Neural cell (in vitro differentiated cells): ENCODE data around the gene PHOSPHO1. TPM values are rescaled to one million over a fixed set of nuclear protein-coding genes. Genes with fewer than 3 reads are reported as not detected.

Experiments used
- H2AFZ ChIP-seq: fragments of 200-600, 300-800 bp; sonication (generic), shearing (Covaris generic); 2 replicates; pipeline ENCODE4 v1.6.0; 2014; ENCODE audit warnings: low read depth, mild to moderate bottlenecking, antibody characterized with exemption, low read length, moderate library complexity
- H3F3A ChIP-seq: fragments of 200-600 bp; shearing (Covaris generic); 2 replicates; pipeline ENCODE4 v1.6.1; 2016; ENCODE audit warnings: mild to moderate bottlenecking, moderate library complexity, mixed read lengths, antibody characterized with exemption, low read length; ENCODE audit not compliant: insufficient read depth, poor library complexity, severe bottlenecking
- H3K27ac ChIP-seq: fragments of 200-600, 300-800 bp; sonication (generic), shearing (Covaris generic); 2 replicates; pipeline ENCODE4 v1.5.1; 2014; ENCODE audit warnings: mild to moderate bottlenecking, low read length, moderate library complexity
- H3K27me3 ChIP-seq: fragments of 300-800, 200-600 bp; sonication (generic), shearing (Covaris generic); 2 replicates; pipeline ENCODE4 v1.6.0; 2014; ENCODE audit warnings: mild to moderate bottlenecking, low read depth, low read length, moderate library complexity; ENCODE audit not compliant: insufficient read depth
- H3K36me3 ChIP-seq: fragments of 300-800, 200-600 bp; sonication (generic), shearing (Covaris generic); 2 replicates; pipeline ENCODE4 v1.5.1; 2014; ENCODE audit warnings: mild to moderate bottlenecking, antibody characterized with exemption, low read length, moderate library complexity; ENCODE audit not compliant: insufficient read depth
- H3K4me2 ChIP-seq: fragments of 300-800, 200-600 bp; sonication (generic), shearing (Covaris generic); 2 replicates; pipeline ENCODE4 v1.6.0; 2014; ENCODE audit warnings: mild to moderate bottlenecking, low read length
- H3K4me3 ChIP-seq: fragments of 300-800, 200-600 bp; sonication (generic), shearing (Covaris generic); 2 replicates; pipeline ENCODE4 v1.5.1; 2014; ENCODE audit warnings: mild to moderate bottlenecking, low read length, moderate library complexity
- H3K79me2 ChIP-seq: fragments of 200-600 bp; shearing (Covaris generic); replicated peaks from 2 replicates; pipeline ENCODE4 v1.6.0; 2014; ENCODE audit warnings: mild to moderate bottlenecking, low read length, moderate library complexity; ENCODE audit not compliant: insufficient read depth
- H3K9ac ChIP-seq: fragments of 300-800, 200-600 bp; sonication (generic), shearing (Covaris generic); 2 replicates; pipeline ENCODE4 v1.6.1; 2016; ENCODE audit warnings: mild to moderate bottlenecking, low read length, mixed read lengths
- H3K9me2 ChIP-seq: fragments of 200-600 bp; shearing (Covaris generic); 2 replicates; pipeline ENCODE4 v1.6.1; 2016; ENCODE audit warnings: mild to moderate bottlenecking, low read length, mixed read lengths; ENCODE audit not compliant: insufficient read depth
- H3K9me3 ChIP-seq: fragments of 200-600, 300-800 bp; sonication (generic), shearing (Covaris generic); 2 replicates; pipeline ENCODE4 v1.6.1; 2016; ENCODE audit warnings: mild to moderate bottlenecking, mixed run types, low read length, moderate library complexity, mixed read lengths
- H4K20me1 ChIP-seq: fragments of 200-600 bp; shearing (Covaris generic); 2 replicates; pipeline ENCODE4 v1.6.1; 2016; ENCODE audit warnings: mild to moderate bottlenecking, mixed run types; ENCODE audit not compliant: insufficient read depth
- EP300 ChIP-seq: fragments of 450-650 bp; conservative IDR thresholded peaks from 2 replicates; pipeline ENCODE4 v1.6.1; 2014; ENCODE audit warnings: antibody characterized with exemption, mild to moderate bottlenecking, moderate library complexity; ENCODE audit not compliant: poor library complexity, severe bottlenecking
- EZH2 ChIP-seq: fragments of 200-600, 300-800 bp; shearing (Covaris generic), sonication (generic); IDR thresholded peaks from 2 replicates; pipeline ENCODE4 v1.6.1; 2014; ENCODE audit warnings: antibody characterized with exemption, low read length, borderline replicate concordance, mild to moderate bottlenecking; ENCODE audit not compliant: insufficient read depth, poor library complexity, severe bottlenecking
- MXI1 ChIP-seq: fragments of 450-650 bp; conservative IDR thresholded peaks from 2 replicates; pipeline ENCODE4 v1.6.1; 2014; ENCODE audit warnings: antibody characterized with exemption, mild to moderate bottlenecking; ENCODE audit not compliant: poor library complexity, severe bottlenecking
- POLR2AphosphoS5 ChIP-seq: IDR thresholded peaks from 2 replicates; pipeline ENCODE4 v1.6.1; 2012
- RAD21 ChIP-seq: fragments of 450-650 bp; conservative IDR thresholded peaks from 2 replicates; pipeline ENCODE4 v1.6.1; 2014; ENCODE audit warnings: antibody characterized with exemption, mild to moderate bottlenecking, moderate library complexity
- SMC3 ChIP-seq: fragments of 450-650 bp; conservative IDR thresholded peaks from 2 replicates; pipeline ENCODE4 v1.6.1; 2014; ENCODE audit warnings: antibody characterized with exemption, mild to moderate bottlenecking, moderate library complexity; ENCODE audit not compliant: poor library complexity
- TAF1 ChIP-seq: IDR thresholded peaks from 2 replicates; pipeline ENCODE4 v1.6.1; 2012; ENCODE audit warnings: low read depth
- polyA plus RNA-seq: library from polyadenylated mRNA; depleted of rRNA; stranded (reverse); fragments of >200 nt; gene quantifications from 2 replicates; pipeline ENCODE4 v1.2.3, GENCODE V29; 2014
- TF ChIP-seq, protein P1 (sequence below): fragments of 450-650 bp; IDR thresholded peaks from 2 replicates; pipeline ENCODE4 v1.5.1; 2014; ENCODE audit warnings: antibody characterized with exemption, mild to moderate bottlenecking, moderate library complexity; ENCODE audit not compliant: poor library complexity, severe bottlenecking
- TF ChIP-seq, protein P2 (sequence below): IDR thresholded peaks from 2 replicates; pipeline ENCODE4 v1.6.1; 2012; ENCODE audit warnings: borderline replicate concordance

Gene PHOSPHO1
- polyA plus RNA-seq, 1 donor from 2014 or later = not detected

DNA sequence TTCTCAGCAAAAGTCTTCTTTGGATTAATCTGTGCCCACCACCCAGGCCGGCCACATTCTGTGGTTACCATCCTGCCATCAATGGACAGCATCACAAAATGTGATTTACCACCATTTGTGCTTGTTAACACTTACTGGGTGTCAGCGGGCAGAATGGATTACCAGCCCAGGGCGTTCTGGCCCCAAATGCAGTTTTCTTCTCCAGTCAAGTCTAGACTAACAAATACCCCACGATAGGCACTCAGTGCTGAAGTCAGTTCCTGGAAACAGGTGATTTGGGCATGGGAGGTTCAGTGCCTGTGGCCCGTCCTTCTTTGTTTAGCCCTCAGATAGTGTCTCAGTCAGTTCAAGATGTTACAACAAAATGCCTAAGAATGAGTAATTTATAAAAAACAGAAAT, 38.8 kb upstream of the PHOSPHO1 start (continued):
- TF ChIP-seq, protein P1, sequence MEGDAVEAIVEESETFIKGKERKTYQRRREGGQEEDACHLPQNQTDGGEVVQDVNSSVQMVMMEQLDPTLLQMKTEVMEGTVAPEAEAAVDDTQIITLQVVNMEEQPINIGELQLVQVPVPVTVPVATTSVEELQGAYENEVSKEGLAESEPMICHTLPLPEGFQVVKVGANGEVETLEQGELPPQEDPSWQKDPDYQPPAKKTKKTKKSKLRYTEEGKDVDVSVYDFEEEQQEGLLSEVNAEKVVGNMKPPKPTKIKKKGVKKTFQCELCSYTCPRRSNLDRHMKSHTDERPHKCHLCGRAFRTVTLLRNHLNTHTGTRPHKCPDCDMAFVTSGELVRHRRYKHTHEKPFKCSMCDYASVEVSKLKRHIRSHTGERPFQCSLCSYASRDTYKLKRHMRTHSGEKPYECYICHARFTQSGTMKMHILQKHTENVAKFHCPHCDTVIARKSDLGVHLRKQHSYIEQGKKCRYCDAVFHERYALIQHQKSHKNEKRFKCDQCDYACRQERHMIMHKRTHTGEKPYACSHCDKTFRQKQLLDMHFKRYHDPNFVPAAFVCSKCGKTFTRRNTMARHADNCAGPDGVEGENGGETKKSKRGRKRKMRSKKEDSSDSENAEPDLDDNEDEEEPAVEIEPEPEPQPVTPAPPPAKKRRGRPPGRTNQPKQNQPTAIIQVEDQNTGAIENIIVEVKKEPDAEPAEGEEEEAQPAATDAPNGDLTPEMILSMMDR = no peak

DNA sequence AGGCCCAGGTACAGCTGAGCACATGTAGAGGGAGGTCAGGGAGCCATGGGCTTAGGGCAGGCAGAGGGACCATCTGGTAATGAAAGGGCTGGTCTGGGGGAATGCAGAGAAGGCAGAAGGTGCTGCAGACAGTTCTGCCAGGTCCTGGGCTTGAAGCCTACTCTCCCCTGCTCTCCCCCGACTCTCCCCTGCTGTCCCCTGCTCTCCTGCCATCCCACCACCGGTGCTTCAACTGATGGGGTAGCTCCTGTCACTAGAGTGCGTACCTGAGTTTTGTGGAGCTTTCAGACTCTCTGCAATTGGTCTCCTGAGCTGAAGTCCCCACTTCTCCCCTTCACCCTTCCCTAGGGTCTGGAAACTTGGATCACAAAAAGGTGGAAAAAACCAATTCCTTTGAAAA, 37.3 kb upstream of the PHOSPHO1 start:
- no peak overlapping the region for H3K4me2 ChIP-seq
- H3K9me2 ChIP-seq = no peaks in the 10 kb centered on the region
- H4K20me1 ChIP-seq = no peaks in the 10 kb centered on the region
- no peak overlapping the region for H3K9ac ChIP-seq
- H3K27ac ChIP-seq = no peak overlapping the region
- H2AFZ ChIP-seq = no peak overlapping the region
- H3F3A ChIP-seq = no peaks in the 10 kb centered on the region
- no peaks in the 10 kb centered on the region for H3K36me3 ChIP-seq
- H3K79me2 ChIP-seq = no peaks in the 10 kb centered on the region
- no peaks in the 10 kb centered on the region for H3K27me3 ChIP-seq
- H3K9me3 ChIP-seq = no peaks in the 10 kb centered on the region
- no peak overlapping the region for H3K4me3 ChIP-seq
- no peak for TF ChIP-seq EZH2
- TF ChIP-seq SMC3 = no peak
- TF ChIP-seq TAF1 = no peak
- no peak for TF ChIP-seq POLR2AphosphoS5
- TF ChIP-seq EP300 = no peak
- no peak for TF ChIP-seq RAD21
- TF ChIP-seq MXI1 = no peak
- TF ChIP-seq, protein P2, sequence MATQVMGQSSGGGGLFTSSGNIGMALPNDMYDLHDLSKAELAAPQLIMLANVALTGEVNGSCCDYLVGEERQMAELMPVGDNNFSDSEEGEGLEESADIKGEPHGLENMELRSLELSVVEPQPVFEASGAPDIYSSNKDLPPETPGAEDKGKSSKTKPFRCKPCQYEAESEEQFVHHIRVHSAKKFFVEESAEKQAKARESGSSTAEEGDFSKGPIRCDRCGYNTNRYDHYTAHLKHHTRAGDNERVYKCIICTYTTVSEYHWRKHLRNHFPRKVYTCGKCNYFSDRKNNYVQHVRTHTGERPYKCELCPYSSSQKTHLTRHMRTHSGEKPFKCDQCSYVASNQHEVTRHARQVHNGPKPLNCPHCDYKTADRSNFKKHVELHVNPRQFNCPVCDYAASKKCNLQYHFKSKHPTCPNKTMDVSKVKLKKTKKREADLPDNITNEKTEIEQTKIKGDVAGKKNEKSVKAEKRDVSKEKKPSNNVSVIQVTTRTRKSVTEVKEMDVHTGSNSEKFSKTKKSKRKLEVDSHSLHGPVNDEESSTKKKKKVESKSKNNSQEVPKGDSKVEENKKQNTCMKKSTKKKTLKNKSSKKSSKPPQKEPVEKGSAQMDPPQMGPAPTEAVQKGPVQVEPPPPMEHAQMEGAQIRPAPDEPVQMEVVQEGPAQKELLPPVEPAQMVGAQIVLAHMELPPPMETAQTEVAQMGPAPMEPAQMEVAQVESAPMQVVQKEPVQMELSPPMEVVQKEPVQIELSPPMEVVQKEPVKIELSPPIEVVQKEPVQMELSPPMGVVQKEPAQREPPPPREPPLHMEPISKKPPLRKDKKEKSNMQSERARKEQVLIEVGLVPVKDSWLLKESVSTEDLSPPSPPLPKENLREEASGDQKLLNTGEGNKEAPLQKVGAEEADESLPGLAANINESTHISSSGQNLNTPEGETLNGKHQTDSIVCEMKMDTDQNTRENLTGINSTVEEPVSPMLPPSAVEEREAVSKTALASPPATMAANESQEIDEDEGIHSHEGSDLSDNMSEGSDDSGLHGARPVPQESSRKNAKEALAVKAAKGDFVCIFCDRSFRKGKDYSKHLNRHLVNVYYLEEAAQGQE = no peak
- TF ChIP-seq, protein P1 = no peak

DNA sequence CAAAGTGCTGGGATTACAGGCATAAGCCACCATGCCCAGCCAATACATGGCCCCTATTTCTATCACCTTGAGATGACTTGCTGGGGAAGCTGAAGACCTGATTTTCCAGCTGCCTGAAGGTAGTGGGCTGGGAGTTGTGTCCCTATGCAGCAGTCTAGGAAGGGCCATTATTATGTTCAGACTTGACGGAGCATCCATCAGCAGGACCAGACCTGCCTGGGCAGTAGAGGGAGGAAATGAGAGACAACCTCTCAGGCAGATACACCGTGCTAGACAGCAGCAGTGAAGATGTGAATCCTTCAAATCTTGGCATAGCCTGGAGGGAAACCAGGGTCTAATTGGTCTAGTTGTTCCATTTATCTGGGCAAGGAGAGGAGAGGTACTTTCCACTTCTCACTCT, 35.6 kb upstream of the PHOSPHO1 start:
- no peak overlapping the region for H3K27ac ChIP-seq
- no peaks in the 10 kb centered on the region for H3K9me3 ChIP-seq
- no peaks in the 10 kb centered on the region for H4K20me1 ChIP-seq
- TF ChIP-seq, protein P2 = no peak
- no peak for TF ChIP-seq EZH2
- TF ChIP-seq, protein P1 = no peak
- no peak for TF ChIP-seq MXI1
- TF ChIP-seq RAD21 = no peak
- TF ChIP-seq SMC3 = no peak
- no peak for TF ChIP-seq POLR2AphosphoS5
- TF ChIP-seq TAF1 = no peak
- no peak for TF ChIP-seq EP300
- no peak overlapping the region for H3K9ac ChIP-seq
- no peak overlapping the region for H2AFZ ChIP-seq
- no peaks in the 10 kb centered on the region for H3K9me2 ChIP-seq
- H3K36me3 ChIP-seq = no peaks in the 10 kb centered on the region
- no peak overlapping the region for H3K4me2 ChIP-seq
- H3K27me3 ChIP-seq = peaks cover 3% of the 10 kb centered on the region
- no peak overlapping the region for H3K4me3 ChIP-seq
- no peaks in the 10 kb centered on the region for H3F3A ChIP-seq
- no peaks in the 10 kb centered on the region for H3K79me2 ChIP-seq
